KOPT-K1 (cell line): Measurements from ENCODE around the gene RCAN2.
"Not testable (repeated sequence)": the region's sequence is repeated elsewhere in the genome, so short reads cannot be mapped to it uniquely, and the experiment has no call there.

Source experiments
- H3K27ac ChIP-seq: fragments of 200-600 bp; sonication (generic); 2 replicates; pipeline ENCODE4 v1.5.1; 2016; ENCODE audit warnings: antibody characterized with exemption, mild to moderate bottlenecking, low read depth, low read length; ENCODE audit not compliant: poor library complexity, severe bottlenecking
- H3K36me3 ChIP-seq: fragments of 200-600 bp; sonication (generic); 2 replicates; pipeline ENCODE4 v1.5.1; 2017; ENCODE audit warnings: antibody characterized with exemption, mild to moderate bottlenecking, low read length, moderate library complexity; ENCODE audit not compliant: insufficient read depth
- H3K9me3 ChIP-seq: fragments of 200-600 bp; sonication (generic); 2 replicates; pipeline ENCODE4 v1.5.1; 2017; ENCODE audit warnings: antibody characterized with exemption, low read length, mild to moderate bottlenecking; ENCODE audit not compliant: insufficient read depth, poor library complexity, severe bottlenecking

The RCAN2 gene

DNA sequence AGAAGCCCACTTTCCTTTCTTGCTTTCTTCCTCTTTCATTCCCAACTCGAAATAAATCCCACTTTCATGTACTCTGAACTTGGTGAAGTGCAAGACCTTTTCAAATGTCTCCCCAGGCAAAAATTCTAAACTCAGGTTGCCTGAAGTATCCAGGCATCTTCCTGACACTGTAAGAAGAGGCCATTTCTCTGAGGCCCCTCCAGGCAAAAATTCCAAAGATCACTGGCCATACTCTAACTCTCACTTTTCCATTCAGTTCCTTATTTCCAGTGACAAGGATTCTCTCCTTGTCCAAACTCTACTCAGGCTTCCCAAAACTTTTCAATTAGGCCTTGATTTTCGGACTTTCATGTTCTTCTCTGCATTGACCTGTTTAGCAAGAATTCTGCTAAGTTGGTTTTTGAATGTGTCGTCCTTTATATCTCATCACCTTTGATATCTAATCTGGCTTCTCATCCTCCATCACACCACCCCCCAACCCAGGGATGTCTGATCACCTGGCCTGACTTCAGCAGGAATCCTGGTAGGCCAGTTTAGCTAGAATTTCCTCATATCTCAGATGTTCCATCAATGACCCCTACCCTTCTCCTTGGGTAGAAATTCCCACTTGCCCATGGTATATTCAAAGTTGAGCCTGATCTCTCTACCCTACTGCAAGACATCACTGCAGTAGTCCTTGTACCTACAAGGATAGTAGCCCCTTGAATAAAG lies 124.9 kb downstream of the RCAN2 start:
- Histone ChIP-seq H3K9me3 (no peaks in the 10 kb centered on the region), H3K27ac (no peak overlapping the region), H3K36me3 (no peaks in the 10 kb centered on the region)

DNA sequence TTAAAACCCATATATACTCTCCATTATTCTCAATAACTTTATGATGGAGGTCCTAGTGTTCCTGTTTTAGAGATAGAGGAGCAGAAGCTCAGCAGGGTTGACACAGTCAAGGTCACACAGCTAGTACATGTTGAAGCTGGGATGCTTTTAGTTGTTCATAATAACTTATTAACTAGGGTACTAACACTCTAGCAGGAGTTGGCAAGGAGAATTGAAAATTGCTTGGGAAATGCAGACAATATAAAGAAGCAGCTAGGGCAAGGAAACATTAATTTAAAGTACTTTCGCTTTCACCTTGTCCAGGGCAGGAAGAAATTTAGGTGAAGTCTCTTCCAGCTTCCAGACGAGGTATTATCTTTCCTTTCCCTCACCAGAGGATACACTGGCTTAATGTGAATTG lies 133.7 kb downstream of the RCAN2 start:
- Histone ChIP-seq H3K36me3 (no peaks in the 10 kb centered on the region), H3K9me3 (no peaks in the 10 kb centered on the region), H3K27ac (no peak overlapping the region)

DNA sequence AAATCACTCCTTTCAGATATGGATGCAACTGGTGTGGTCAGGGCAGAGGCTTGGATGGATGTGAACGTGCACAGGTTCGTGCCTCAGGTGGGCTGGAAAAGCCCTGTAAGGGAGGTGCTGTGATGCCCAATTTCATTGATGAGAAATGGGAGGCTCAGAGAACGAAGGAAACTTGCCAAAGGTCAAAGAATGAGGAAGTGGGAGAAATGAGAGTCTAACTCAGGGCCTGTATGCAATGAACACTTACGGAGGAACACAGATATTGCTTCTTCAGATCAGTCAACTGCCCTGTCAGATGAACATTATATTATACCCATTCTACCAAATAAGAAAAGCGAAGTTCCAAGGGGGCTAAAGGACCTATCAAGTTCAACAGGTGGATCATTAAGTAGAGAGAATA lies 134.7 kb downstream of the RCAN2 start:
- H3K9me3 ChIP-seq, result no peaks in the 10 kb centered on the region
- no peak overlapping the region for H3K27ac ChIP-seq
- H3K36me3 ChIP-seq, result no peaks in the 10 kb centered on the region

DNA sequence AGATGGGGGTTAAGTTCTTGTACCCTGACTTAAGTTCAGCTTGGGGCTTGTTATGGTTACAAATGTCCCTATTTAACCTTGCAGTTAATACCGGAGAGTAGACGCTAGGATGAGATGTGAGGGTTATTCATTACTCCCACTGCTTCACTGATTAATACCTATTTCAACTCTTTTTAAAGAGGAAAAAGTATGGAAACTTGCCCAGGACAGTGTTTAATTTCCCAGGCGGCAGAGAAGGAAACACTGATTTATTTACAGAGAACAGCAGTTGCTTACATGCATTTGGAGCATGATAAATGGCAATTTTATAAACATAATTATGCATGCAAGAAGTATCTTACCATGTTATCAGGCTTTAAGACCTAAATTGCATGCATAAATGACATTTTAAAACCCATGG lies 137.7 kb downstream of the RCAN2 start:
- Histone ChIP-seq H3K27ac (no peak overlapping the region), H3K36me3 (no peaks in the 10 kb centered on the region), H3K9me3 (no peaks in the 10 kb centered on the region)

DNA sequence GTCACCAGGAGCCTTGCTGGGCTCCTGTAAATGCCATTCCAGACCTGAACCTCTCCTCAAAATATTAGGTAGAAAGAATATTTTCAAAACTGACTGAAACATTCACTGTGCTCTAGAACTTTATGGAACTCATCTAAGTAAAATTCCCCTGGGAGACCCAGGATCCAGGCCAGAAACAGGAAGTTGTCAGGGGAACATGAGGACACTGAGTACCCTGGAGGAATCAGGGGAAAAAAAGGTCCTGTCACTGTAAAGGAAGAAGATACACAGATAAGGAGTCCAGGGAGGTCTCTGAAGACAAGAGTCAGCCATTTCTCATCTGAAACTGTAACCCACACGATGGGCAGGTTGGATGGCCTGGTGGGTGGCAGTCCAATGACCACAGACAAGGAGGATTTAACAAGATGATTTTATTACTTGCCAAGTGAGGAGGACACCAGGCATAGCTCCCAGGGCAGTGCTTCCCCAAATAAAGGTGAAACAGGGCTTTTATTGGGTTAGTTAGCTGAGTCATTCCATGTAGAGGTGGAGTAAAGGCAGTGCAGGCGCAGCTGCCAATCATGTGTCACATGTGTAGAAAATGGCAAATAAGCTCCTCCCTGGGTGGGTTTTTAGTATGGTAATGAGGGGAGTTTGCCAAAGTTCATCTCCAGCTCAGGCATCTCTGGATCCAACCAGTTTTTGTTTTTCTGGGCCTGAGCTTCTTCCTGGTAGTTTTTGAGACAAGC lies 138.5 kb downstream of the RCAN2 start:
- Histone ChIP-seq H3K27ac (no peak overlapping the region), H3K36me3 (no peaks in the 10 kb centered on the region), H3K9me3 (no peaks in the 10 kb centered on the region)

DNA sequence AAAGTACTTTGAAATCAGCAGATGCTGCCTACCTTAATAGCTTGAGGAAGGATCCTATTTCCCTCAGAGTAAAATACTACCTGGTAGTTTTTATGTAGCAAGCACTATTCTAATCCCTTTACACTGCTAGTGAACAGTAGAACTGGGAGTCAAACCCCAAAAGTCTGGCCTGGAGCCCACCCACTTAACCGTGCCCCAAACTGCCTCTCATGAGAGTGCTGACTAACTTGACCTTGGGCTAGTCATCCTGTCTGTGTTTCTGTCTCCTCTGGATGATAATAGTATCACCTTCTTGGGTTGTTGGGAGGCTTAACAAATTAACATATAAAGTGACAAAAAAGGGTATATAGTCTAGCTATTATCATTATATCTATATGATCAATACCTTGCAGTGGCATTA lies 140.5 kb downstream of the RCAN2 start:
- H3K36me3 ChIP-seq, result no peaks in the 10 kb centered on the region
- H3K9me3 ChIP-seq, result no peaks in the 10 kb centered on the region
- no peak overlapping the region for H3K27ac ChIP-seq

DNA sequence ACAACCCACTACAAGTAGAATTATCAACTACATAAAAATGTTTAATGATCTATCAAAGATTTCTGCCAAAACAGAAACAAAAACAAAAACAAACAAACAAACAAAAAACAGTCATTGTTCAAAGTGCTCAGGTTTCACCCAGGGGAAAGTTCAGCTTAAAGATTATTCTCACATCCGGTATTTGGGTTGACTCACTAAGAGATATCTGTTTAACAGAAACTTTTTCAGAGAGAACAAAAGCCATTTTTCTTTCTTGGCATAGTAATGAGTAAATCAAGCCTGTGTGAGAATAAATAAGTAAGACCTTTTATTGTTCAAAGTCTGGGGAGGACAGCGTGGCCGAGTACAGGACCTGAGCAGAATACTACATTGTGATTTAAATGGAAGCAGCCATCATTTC lies 143.6 kb downstream of the RCAN2 start:
- Histone ChIP-seq H3K9me3 (no peaks in the 10 kb centered on the region), H3K27ac (no peak overlapping the region), H3K36me3 (no peaks in the 10 kb centered on the region)

DNA sequence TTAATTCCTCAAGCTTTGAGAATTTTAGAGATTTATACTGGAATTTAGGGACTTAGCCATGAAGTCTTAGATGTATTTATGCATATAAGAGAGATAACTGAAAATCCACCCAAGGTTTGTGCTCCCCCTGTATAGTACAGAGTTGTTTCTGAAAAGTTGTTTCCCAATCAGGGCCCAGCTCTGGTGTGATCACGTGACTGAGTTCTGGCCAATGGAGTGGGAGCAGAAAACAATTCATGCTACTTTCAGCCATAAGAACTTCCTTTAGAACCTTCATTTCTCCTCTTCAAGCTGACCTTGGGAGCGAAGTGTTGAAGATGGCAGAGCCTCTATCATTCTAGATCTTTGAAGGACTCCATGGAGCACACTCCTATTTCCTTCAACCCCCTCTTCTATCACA lies 151.0 kb downstream of the RCAN2 start:
- Histone ChIP-seq H3K27ac (no peak overlapping the region), H3K36me3 (no peaks in the 10 kb centered on the region), H3K9me3 (no peaks in the 10 kb centered on the region)

DNA sequence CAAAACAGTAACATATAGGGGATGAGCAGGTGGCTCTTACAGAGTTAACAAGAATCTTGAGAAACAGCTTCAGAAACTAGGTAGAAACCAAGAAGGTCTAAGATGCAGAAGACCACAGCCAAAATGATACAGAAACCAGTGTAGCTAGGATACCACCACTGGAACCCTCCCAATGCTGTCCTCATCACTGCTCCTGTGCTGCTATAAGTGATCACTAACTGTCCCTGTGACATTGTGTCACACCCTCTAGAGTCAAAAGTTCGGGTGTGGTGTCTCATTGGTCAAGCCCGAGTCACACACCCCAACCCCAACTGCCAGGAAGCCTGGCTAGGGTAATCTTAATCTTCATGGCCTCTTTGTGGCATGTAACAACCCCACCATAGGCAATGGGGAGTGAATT lies 153.1 kb downstream of the RCAN2 start:
- Histone ChIP-seq H3K27ac (no peak overlapping the region), H3K9me3 (no peaks in the 10 kb centered on the region), H3K36me3 (no peaks in the 10 kb centered on the region)

DNA sequence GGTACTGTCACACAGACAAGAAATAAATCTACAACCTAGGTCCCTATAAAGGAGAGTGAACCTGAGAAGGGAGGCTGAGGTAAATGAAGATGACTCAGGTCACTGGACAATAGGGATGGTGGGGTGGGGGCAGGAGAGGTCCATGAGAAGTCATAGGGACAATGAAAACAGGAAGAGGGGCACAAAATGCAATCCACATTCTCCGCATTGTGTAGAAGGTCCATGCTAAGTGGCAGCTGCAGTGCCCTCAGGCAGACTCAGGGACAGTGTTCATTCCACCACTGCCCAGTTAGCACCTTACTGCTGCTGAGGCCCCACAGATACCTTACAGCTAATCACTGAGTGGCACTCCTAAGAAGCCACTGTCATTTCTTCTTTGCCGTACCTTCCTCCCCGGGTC lies 156.8 kb downstream of the RCAN2 start:
- no peaks in the 10 kb centered on the region for H3K36me3 ChIP-seq
- no peak overlapping the region for H3K27ac ChIP-seq
- no peaks in the 10 kb centered on the region for H3K9me3 ChIP-seq

DNA sequence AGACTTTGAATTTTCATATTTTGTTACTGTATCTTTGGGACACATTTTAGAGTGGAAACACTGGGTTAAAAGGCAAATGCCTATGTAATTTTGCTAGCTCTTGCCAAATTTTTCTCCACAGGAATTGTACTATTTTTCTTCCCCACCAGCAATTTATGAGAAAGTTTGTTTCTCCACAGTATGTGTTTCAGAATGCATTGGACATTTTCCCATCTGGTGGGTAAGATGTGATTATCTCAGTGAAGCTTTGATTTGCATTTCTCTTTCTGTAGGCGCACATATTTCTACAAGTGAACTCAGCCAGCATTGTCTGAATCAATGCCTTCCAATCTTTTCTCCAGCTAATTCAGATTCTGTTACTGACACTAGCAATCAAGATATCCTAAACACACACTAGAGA lies 157.8 kb downstream of the RCAN2 start:
- Histone ChIP-seq H3K36me3 (no peaks in the 10 kb centered on the region), H3K9me3 (no peaks in the 10 kb centered on the region), H3K27ac (no peak overlapping the region)

DNA sequence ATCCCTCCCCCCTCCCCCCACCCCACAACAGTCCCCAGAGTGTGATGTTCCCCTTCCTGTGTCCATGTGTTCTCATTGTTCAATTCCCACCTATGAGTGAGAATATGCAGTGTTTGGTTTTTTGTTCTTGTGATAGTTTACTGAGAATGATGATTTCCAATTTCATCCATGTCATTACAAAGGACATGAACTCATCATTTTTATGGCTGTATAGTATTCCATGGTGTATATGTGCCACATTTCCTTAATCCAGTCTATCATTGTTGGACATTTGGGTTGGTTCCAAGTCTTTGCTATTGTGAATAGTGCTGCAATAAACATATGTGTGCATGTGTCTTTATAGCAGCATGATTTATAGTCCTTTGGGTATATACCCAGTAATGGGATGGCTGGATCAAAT lies 158.8 kb downstream of the RCAN2 start:
- not testable (repeated sequence) for H3K9me3 ChIP-seq, H3K27ac ChIP-seq, H3K36me3 ChIP-seq

DNA sequence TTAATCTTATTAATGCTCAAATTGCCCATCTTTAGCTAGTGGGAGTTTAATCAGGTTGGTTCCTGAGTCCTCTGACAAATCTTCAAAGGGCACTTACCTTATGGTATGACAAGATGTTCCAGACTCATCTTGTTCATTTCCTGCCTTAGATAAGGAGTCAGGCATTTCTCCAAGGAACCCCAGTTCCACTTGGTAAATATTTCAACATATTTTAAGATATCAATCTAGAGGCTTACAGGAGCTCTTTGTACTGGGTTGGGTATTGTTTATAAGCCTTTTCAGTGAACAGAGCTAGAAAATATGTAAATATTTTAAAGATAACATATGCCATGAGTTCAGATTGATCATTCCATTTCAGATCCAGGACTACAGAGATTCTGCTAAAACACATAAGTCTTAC lies 159.8 kb downstream of the RCAN2 start:
- no peaks in the 10 kb centered on the region for H3K9me3 ChIP-seq
- no peaks in the 10 kb centered on the region for H3K36me3 ChIP-seq
- H3K27ac ChIP-seq, result no peak overlapping the region

DNA sequence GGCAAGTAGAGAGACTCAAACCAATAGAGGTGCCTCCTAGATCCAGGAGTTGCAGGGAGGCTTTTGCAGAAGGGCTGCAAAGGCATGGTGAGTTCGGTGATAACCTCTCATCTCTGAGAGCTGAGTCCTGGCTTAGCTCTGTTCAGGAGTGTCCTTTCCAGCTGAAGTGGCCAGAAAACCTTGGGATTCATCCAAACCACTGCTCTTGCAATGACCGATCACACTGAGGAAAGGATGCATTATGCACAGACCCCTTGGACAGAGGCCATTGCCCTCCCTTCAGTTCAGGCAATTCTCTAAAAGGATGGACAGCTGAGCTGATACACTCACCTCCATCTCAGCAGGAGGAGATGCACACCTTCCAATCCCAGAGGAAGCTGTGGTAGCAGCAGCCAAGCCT lies 161.7 kb downstream of the RCAN2 start:
- no peaks in the 10 kb centered on the region for H3K36me3 ChIP-seq
- no peak overlapping the region for H3K27ac ChIP-seq
- H3K9me3 ChIP-seq, result no peaks in the 10 kb centered on the region

DNA sequence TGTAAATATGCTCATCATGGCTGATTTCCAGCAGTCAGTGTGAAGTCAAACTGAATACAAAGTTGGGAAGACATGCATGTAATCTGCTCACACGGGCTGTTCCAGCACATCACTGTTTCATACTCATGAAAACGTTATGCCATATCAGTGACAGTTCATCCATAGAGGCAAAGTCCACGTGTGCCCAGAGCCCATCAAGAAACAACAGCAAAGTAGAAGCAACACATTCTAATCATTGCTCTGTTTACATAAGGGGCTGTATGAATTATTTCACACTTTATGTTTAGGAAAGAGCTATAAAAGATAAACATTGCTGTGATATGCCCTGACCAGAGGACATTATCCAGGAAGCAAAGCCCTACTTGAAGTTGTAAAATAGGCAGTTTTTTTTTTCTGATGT lies 163.5 kb downstream of the RCAN2 start:
- no peak overlapping the region for H3K27ac ChIP-seq
- H3K9me3 ChIP-seq, result no peaks in the 10 kb centered on the region
- H3K36me3 ChIP-seq, result no peaks in the 10 kb centered on the region
